NCI-H524 treated with DMSO at 0.1 percent for 48 hours (cell line): ENCODE data around the gene MAP6.

Experiments used
- DNase-seq: peaks from one replicate; lab custom pipeline; 2025; lab: John Stamatoyannopoulos, UW

Gene MAP6

GRCh38 chr11:75566763-75567279, 102.0 kb downstream of the MAP6 start:
- no peak for DNase-seq

- no peak for DNase-seq
Measured at GRCh38 chr11:75565916-75566762, 102.7 kb downstream of the MAP6 start.

- DNase-seq, result no peak
Measured at GRCh38 chr11:75565221-75565814, 103.5 kb downstream of the MAP6 start.

- no peak for DNase-seq
Measured at GRCh38 chr11:75563978-75564552, 104.8 kb downstream of the MAP6 start.

- DNase-seq, result no peak
Measured at GRCh38 chr11:75563501-75563977, 105.3 kb downstream of the MAP6 start.

GRCh38 chr11:75562836-75563484, 105.9 kb downstream of the MAP6 start:
- no peak for DNase-seq

GRCh38 chr11:75562048-75562835, 106.6 kb downstream of the MAP6 start, which contains the start of gene SERPINH1:
Gene SERPINH1 (plus strand): TSS chr11:75562253. CDS start chr11:75566350, 4,097 bp downstream.
- peak; percentile 10 for DNase-seq

- DNase-seq, result no peak
Measured at GRCh38 chr11:75561426-75562047, 107.3 kb downstream of the MAP6 start.

GRCh38 chr11:75560644-75561043, 108.2 kb downstream of the MAP6 start:
- no peak for DNase-seq

GRCh38 chr11:75558939-75559843, 109.6 kb downstream of the MAP6 start:
- no peak for DNase-seq

GRCh38 chr11:75557666-75558494, 111.0 kb downstream of the MAP6 start:
- DNase-seq, result no peak

GRCh38 chr11:75556275-75556674, 112.6 kb downstream of the MAP6 start:
- no peak for DNase-seq

- no peak for DNase-seq
Measured at GRCh38 chr11:75555079-75555811, 113.6 kb downstream of the MAP6 start.

- peak; percentile 37 for DNase-seq
Measured at GRCh38 chr11:75554258-75555022, 114.4 kb downstream of the MAP6 start.

- DNase-seq, result no peak
Measured at GRCh38 chr11:75553889-75554257, 115.0 kb downstream of the MAP6 start.

- no peak for DNase-seq
Measured at GRCh38 chr11:75553182-75553581, 115.7 kb downstream of the MAP6 start.

GRCh38 chr11:75549370-75549958, 119.4 kb downstream of the MAP6 start:
- no peak for DNase-seq
